Measurements from ENCODE around the gene HEBP2.

DNA sequence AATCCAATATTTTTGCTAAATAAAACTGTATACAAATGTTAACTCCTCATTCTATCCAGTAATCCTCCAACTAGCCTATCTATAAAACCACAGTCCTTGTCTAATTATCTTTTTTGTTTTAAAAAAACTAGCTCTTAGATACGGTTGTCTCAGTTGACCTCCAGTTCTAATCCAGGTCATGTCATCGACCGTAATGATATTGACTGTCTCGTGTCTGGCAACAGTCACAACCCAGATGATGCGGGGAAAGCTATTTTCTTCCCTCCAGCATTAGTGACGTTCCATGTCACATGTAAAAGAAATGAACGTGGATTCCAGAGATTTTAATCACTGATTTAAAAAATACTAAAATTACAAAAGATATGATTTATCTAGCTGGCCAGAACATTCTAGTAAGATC lies 35.5 kb downstream of the HEBP2 start:
- no peak for TF ChIP-seq POLR2A (IDR thresholded peaks at IDR 0.05)
- TF ChIP-seq, protein P1, sequence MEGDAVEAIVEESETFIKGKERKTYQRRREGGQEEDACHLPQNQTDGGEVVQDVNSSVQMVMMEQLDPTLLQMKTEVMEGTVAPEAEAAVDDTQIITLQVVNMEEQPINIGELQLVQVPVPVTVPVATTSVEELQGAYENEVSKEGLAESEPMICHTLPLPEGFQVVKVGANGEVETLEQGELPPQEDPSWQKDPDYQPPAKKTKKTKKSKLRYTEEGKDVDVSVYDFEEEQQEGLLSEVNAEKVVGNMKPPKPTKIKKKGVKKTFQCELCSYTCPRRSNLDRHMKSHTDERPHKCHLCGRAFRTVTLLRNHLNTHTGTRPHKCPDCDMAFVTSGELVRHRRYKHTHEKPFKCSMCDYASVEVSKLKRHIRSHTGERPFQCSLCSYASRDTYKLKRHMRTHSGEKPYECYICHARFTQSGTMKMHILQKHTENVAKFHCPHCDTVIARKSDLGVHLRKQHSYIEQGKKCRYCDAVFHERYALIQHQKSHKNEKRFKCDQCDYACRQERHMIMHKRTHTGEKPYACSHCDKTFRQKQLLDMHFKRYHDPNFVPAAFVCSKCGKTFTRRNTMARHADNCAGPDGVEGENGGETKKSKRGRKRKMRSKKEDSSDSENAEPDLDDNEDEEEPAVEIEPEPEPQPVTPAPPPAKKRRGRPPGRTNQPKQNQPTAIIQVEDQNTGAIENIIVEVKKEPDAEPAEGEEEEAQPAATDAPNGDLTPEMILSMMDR (IDR thresholded peaks at IDR 0.05) = no peak
